Prostate gland (tissue), 2 donors: ENCODE results near the gene ATP1B3. TPM values are rescaled to one million over a fixed set of nuclear protein-coding genes. Genes with fewer than 3 reads are reported as not detected.

Source experiments
- DNase-seq: peaks from one replicate; pipeline ENCODE4 v3.0.0-alpha.2; 2019; ENCODE audit warnings: low spot score
- H3K27ac ChIP-seq, 2 donors: fragments of 200-600 bp; sonication (generic); 2 replicates each; pipeline ENCODE4 v1.5.1; 2017 to 2019
- H3K27me3 ChIP-seq: fragments of 200-600 bp; sonication (generic); replicated peaks from 2 replicates; pipeline ENCODE4 v1.5.1; 2019; ENCODE audit not compliant: insufficient read depth
- H3K36me3 ChIP-seq, 2 donors: fragments of 200-600 bp; sonication (generic); 1 replicate in 1 of 2; 2 replicates in 1 of 2; pipeline versions ENCODE4 v1.5.1 to v1.8.1; 2017 to 2019
- H3K4me1 ChIP-seq: fragments of 200-600 bp; sonication (generic); replicated peaks from 2 replicates; pipeline ENCODE4 v1.5.1; 2019
- H3K4me3 ChIP-seq, 2 donors: fragments of 200-600 bp; sonication (generic); 2 replicates each; pipeline ENCODE4 v1.5.1; 2017 to 2019
- H3K9me3 ChIP-seq: fragments of 200-600 bp; sonication (generic); 2 replicates; pipeline ENCODE4 v1.5.1; 2017
- CTCF ChIP-seq, 4 experiments: fragments of 200-600 bp in 2 of 4; fragments of 450-650 bp in 2 of 4; sonication (generic) in 2 of 4; IDR thresholded peaks; 1 replicate in 3 of 4; 2 replicates in 1 of 4; pipeline ENCODE4 v1.5.1; 2016 to 2019; ENCODE audit warnings: antibody characterized with exemption in 4 of 4, mild to moderate bottlenecking in 2 of 4, moderate library complexity in 2 of 4
- POLR2A ChIP-seq: fragments of 450-650 bp; IDR thresholded peaks from one replicate; pipeline ENCODE4 v1.6.1; 2016; ENCODE audit warnings: antibody characterized with exemption, mild to moderate bottlenecking
- POLR2AphosphoS5 ChIP-seq: sonication (generic); formaldehyde crosslinking; IDR thresholded peaks from one replicate; pipeline ENCODE4 v1.6.1; 2017; ENCODE audit warnings: antibody characterized with exemption
- WGBS: methylation state at CpG from one replicate; pipeline ENCODE4 v1.1.5; 2018; 5-methylcytosine and 5-hydroxymethylcytosine counted together
- intact Hi-C: fragments of 100-400 bp; cut with DNase I; formaldehyde crosslinking; loops from one replicate; pipeline ENCODE4 v1.14.2; 2022
- total RNA-seq, 2 donors: library from RNA; depleted of rRNA; stranded (reverse); fragments of >200 nt; gene quantifications; one replicate each; pipeline ENCODE4 v1.1.0, GENCODE V29; 2016

ATP1B3 gene
- total RNA-seq, 2 donors from 2014 or later = 47.7 to 51.2 TPM

GRCh38 chr3:141860086-141860669 lies 16.3 kb upstream of the ATP1B3 start:
- intact Hi-C loops = no loop called here
- TF ChIP-seq POLR2AphosphoS5 (no peak), POLR2A (no peak)
- 57% methylated on average over 2 of the region's 2 CpGs for WGBS

GRCh38 chr3:141860766-141861513 lies 15.5 kb upstream of the ATP1B3 start:
- no peaks in the 10 kb centered on the region for H3K4me1 ChIP-seq
- H3K4me3 ChIP-seq = no peak overlapping the region
- DNase-seq = no peak
- no peaks in the 10 kb centered on the region for H3K36me3 ChIP-seq
- no peaks in the 10 kb centered on the region for H3K27me3 ChIP-seq
- H3K27ac ChIP-seq = no peak overlapping the region
- no peaks in the 10 kb centered on the region for H3K9me3 ChIP-seq
- WGBS = 62% methylated on average over 8 of the region's 8 CpGs
- TF ChIP-seq POLR2A (no peak), POLR2AphosphoS5 (no peak), CTCF (IDR thresholded peaks at IDR 0.05) (no peak)
- intact Hi-C loops = no loop called here

More at GRCh38 chr3:141860086-141860669, 16.3 kb upstream of the ATP1B3 start:
- Histone ChIP-seq H3K4me3 (no peak overlapping the region), H3K4me1 (no peaks in the 10 kb centered on the region), H3K27me3 (no peaks in the 10 kb centered on the region), H3K27ac (no peak overlapping the region), H3K36me3 (no peaks in the 10 kb centered on the region), H3K9me3 (no peaks in the 10 kb centered on the region)
- DNase-seq = no peak

- 91% methylated on average over 3 of the region's 3 CpGs for WGBS
- H3K27me3 ChIP-seq = no peaks in the 10 kb centered on the region
- TF ChIP-seq POLR2A = no peak
- TF ChIP-seq POLR2AphosphoS5 = no peak
- no peak for TF ChIP-seq CTCF (IDR thresholded peaks at IDR 0.05)
- no peaks in the 10 kb centered on the region for H3K4me1 ChIP-seq
- H3K27ac ChIP-seq = no peak overlapping the region
- no peaks in the 10 kb centered on the region for H3K9me3 ChIP-seq
- intact Hi-C loops = no loop called here
- no peak overlapping the region for H3K4me3 ChIP-seq
- DNase-seq = no peak
- H3K36me3 ChIP-seq = no peaks in the 10 kb centered on the region
Measured at GRCh38 chr3:141862279-141862816, 14.1 kb upstream of the ATP1B3 start.

GRCh38 chr3:141863491-141863890 lies 13.0 kb upstream of the ATP1B3 start:
- H3K9me3 ChIP-seq = no peaks in the 10 kb centered on the region
- no peaks in the 10 kb centered on the region for H3K36me3 ChIP-seq
- H3K27ac ChIP-seq = no peak overlapping the region
- intact Hi-C loops = no loop called here
- TF ChIP-seq POLR2A (no peak), CTCF (IDR thresholded peaks at IDR 0.05) (no peak), POLR2AphosphoS5 (no peak)
- H3K4me3 ChIP-seq = no peak overlapping the region
- H3K4me1 ChIP-seq = no peaks in the 10 kb centered on the region
- 63% methylated on average over 1 of the region's 1 CpG for WGBS
- H3K27me3 ChIP-seq = no peaks in the 10 kb centered on the region
- no peak for DNase-seq

- TF ChIP-seq POLR2A (no peak), POLR2AphosphoS5 (no peak), CTCF (IDR thresholded peaks at IDR 0.05) (no peak)
- WGBS = 74% methylated on average over 4 of the region's 4 CpGs
- Histone ChIP-seq H3K36me3 (no peaks in the 10 kb centered on the region), H3K27ac (no peak overlapping the region), H3K4me1 (no peaks in the 10 kb centered on the region), H3K27me3 (no peaks in the 10 kb centered on the region), H3K9me3 (no peaks in the 10 kb centered on the region), H3K4me3 (no peak overlapping the region)
- DNase-seq = no peak
- intact Hi-C loops = no loop called here
Measured at GRCh38 chr3:141864281-141864970, 12.0 kb upstream of the ATP1B3 start.
